Keratinocyte (primary cell): ENCODE measurements around the gene TUBA1A. TPM values are rescaled to one million over a fixed set of nuclear protein-coding genes. Genes with fewer than 3 reads are reported as not detected.
"Not testable (repeated sequence)": the region's sequence is repeated elsewhere in the genome, so short reads cannot be mapped to it uniquely, and the experiment has no call there.

Source experiments
- DNase-seq: peaks from one replicate; pipeline ENCODE4 v3.0.0-alpha.2; 2011; ENCODE audit warnings: low read depth, missing footprints, low spot score
- FAIRE-seq: peaks from 2 replicates; lab custom pipeline; 2011; peaks lifted over from hg19 to GRCh38; lab: Jason Lieb, UNC
- H2AFZ ChIP-seq: 2 replicates; pipeline ENCODE4 v1.6.0; 2012; ENCODE audit warnings: low read length, control low read depth, inconsistent platforms; ENCODE audit not compliant: control insufficient read depth
- H3K27ac ChIP-seq: 2 replicates; pipeline ENCODE4 v1.5.1; 2011; ENCODE audit warnings: low read length; ENCODE audit not compliant: control insufficient read depth, insufficient read depth
- H3K27me3 ChIP-seq: 3 replicates; pipeline ENCODE4 v1.6.0; 2011; ENCODE audit warnings: low read length; ENCODE audit not compliant: control insufficient read depth, insufficient read depth; ENCODE audit errors: extremely low read depth
- H3K36me3 ChIP-seq, 2 experiments: 2 replicates in 1 of 2; 3 replicates in 1 of 2; pipeline ENCODE4 v1.5.1; 2011; ENCODE audit warnings: low read length in 2 of 2, mild to moderate bottlenecking in 1 of 2; ENCODE audit not compliant: control insufficient read depth in 2 of 2, insufficient read depth in 2 of 2; ENCODE audit errors: extremely low read depth in 1 of 2
- H3K4me1 ChIP-seq: 3 replicates; pipeline ENCODE4 v1.5.1; 2011; ENCODE audit warnings: low read length; ENCODE audit not compliant: control insufficient read depth, insufficient read depth; ENCODE audit errors: extremely low read depth
- H3K4me2 ChIP-seq: 3 replicates; pipeline ENCODE4 v1.6.0; 2011; ENCODE audit warnings: low read depth, low read length; ENCODE audit not compliant: control insufficient read depth, insufficient read depth; ENCODE audit errors: extremely low read depth
- H3K4me3 ChIP-seq, 3 experiments: fragments of 200-600 bp in 1 of 3; sonication (generic) in 1 of 3; 2 replicates in 2 of 3; 3 replicates in 1 of 3; pipeline ENCODE4 v1.5.1; 2011 to 2016; ENCODE audit warnings: low read length in 3 of 3, mild to moderate bottlenecking in 3 of 3, control low read depth in 2 of 3, inconsistent platforms in 1 of 3, low read depth in 1 of 3, mixed read lengths in 1 of 3, mixed run types in 1 of 3, moderate library complexity in 1 of 3; ENCODE audit not compliant: control insufficient read depth in 2 of 3, insufficient read depth in 2 of 3; ENCODE audit errors: extremely low read depth in 1 of 3
- H3K79me2 ChIP-seq: 2 replicates; pipeline ENCODE4 v1.6.0; 2012; ENCODE audit warnings: low read length; ENCODE audit not compliant: control insufficient read depth, insufficient read depth
- H3K9ac ChIP-seq: 3 replicates; pipeline ENCODE4 v1.6.0; 2011; ENCODE audit warnings: low read length; ENCODE audit not compliant: control insufficient read depth, insufficient read depth; ENCODE audit errors: extremely low read depth
- H3K9me1 ChIP-seq: 3 replicates; pipeline ENCODE4 v1.6.0; 2011; ENCODE audit warnings: low read length; ENCODE audit not compliant: control insufficient read depth, insufficient read depth; ENCODE audit errors: extremely low read depth
- H3K9me3 ChIP-seq: 2 replicates; pipeline ENCODE4 v1.5.1; 2012; ENCODE audit warnings: low read depth, low read length; ENCODE audit not compliant: control insufficient read depth
- H4K20me1 ChIP-seq: 3 replicates; pipeline ENCODE4 v1.6.0; 2011; ENCODE audit warnings: low read length; ENCODE audit not compliant: control insufficient read depth, insufficient read depth; ENCODE audit errors: extremely low read depth
- EZH2 ChIP-seq: IDR thresholded peaks from one replicate; pipeline ENCODE4 v1.6.1; 2012; ENCODE audit warnings: inconsistent platforms, mild to moderate bottlenecking, low read length, moderate library complexity
- dilution Hi-C: fragments of 300-500 bp; cut with MboI; formaldehyde crosslinking; loops from one replicate; pipeline ENCODE4 v1.7.0; 2020; ENCODE audit warnings: low sequenced_read_pairs; ENCODE audit not compliant: extremely low pct_ligation_motif_present
- polyA plus RNA-seq, 5 experiments: library from polyadenylated mRNA; depleted of rRNA in 3 of 5; stranded (reverse) in 3 of 5; stranded (forward) in 1 of 5; unstranded in 1 of 5; fragments of >200 nt; gene quantifications; 1 replicate in 1 of 5; 2 replicates in 3 of 5; 3 replicates in 1 of 5; pipeline versions ENCODE4 v1.2.1 to v1.2.3, GENCODE V29; 2011 to 2012; ENCODE audit warnings: missing spikeins in 2 of 5, low read depth in 1 of 5, low replicate concordance in 1 of 5
- TF ChIP-seq, protein P1 (sequence below), 3 experiments: IDR thresholded peaks in 1 of 3; conservative IDR thresholded peaks in 1 of 3; optimal IDR thresholded peaks in 1 of 3; 2 replicates in 2 of 3; 3 replicates in 1 of 3; pipeline versions ENCODE3 to v1.5.1; 2011; ENCODE audit warnings: low read length in 3 of 3, mild to moderate bottlenecking in 3 of 3, moderate library complexity in 2 of 3, control low read depth in 1 of 3, inconsistent platforms in 1 of 3; ENCODE audit not compliant: insufficient read depth in 2 of 3; ENCODE audit errors: extremely low read depth in 1 of 3

Gene TUBA1A
- polyA plus RNA-seq, 1 donor (not counting 4 experiments of a cell fraction or from before 2014, with no cell fraction given): 288 TPM

DNA sequence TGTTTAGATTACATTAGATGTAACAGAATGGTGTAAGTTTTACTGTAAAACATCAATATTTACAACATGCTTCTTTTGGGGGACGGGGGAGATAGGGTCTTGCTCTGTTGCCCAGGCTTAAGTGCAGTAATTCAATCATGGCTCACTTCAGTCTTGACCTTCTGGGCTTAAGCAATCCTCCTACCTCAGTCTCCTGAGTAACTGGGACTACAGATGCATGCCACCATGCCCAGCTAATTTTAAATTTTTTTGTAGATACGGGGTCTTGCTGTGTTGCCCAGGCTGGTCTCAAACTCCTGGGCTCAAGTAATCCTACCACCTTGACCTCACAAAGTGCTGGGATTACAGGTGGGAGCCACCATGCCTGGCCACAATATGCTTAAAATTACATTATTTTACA is 23.8 kb downstream of the TUBA1A start:
- no peak overlapping the region for H3K27ac ChIP-seq
- no peak overlapping the region for H3K4me2 ChIP-seq
- no peak for FAIRE-seq
- dilution Hi-C loops: no loop called here
- no peaks in the 10 kb centered on the region for H3K9me3 ChIP-seq
- no peak overlapping the region for H3K4me3 ChIP-seq
- no peaks in the 10 kb centered on the region for H3K36me3 ChIP-seq
- no peaks in the 10 kb centered on the region for H3K79me2 ChIP-seq
- TF ChIP-seq, protein P1, sequence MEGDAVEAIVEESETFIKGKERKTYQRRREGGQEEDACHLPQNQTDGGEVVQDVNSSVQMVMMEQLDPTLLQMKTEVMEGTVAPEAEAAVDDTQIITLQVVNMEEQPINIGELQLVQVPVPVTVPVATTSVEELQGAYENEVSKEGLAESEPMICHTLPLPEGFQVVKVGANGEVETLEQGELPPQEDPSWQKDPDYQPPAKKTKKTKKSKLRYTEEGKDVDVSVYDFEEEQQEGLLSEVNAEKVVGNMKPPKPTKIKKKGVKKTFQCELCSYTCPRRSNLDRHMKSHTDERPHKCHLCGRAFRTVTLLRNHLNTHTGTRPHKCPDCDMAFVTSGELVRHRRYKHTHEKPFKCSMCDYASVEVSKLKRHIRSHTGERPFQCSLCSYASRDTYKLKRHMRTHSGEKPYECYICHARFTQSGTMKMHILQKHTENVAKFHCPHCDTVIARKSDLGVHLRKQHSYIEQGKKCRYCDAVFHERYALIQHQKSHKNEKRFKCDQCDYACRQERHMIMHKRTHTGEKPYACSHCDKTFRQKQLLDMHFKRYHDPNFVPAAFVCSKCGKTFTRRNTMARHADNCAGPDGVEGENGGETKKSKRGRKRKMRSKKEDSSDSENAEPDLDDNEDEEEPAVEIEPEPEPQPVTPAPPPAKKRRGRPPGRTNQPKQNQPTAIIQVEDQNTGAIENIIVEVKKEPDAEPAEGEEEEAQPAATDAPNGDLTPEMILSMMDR (optimal IDR thresholded peaks at IDR 0.05 in 1 of 3, IDR thresholded peaks at IDR 0.05 in 1 of 3, conservative IDR thresholded peaks at IDR 0.05 in 1 of 3; ENCODE audit: extremely low read depth in 1 of 3, insufficient read depth in 2 of 3, low read length in 3 of 3): no peak
- no peak for TF ChIP-seq EZH2
- H3K4me1 ChIP-seq: no peaks in the 10 kb centered on the region
- H3K27me3 ChIP-seq: no peaks in the 10 kb centered on the region
- no peak overlapping the region for H3K9ac ChIP-seq
- no peaks in the 10 kb centered on the region for H4K20me1 ChIP-seq
- H3K9me1 ChIP-seq: no peaks in the 10 kb centered on the region
- no peak overlapping the region for H2AFZ ChIP-seq
- DNase-seq: no peak

DNA sequence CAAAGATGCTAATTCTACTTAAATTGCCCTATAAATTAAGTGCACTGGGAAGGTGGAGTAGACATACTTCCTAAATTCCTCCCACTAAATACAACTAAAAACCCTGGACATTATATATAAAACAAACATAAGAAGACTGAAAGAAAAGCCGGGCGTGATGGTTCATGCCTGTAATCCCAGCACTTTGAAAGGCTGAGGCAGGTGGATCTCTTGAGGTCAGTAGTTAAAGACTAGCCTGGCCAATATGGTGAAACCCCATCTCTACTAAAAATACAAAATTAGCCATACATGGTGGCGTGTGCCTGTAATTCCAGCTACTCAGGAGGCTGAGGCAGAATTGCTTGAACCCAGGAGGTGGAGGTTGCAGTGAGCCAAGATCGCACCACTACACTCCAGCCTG is 27.0 kb downstream of the TUBA1A start:
- H3K9ac ChIP-seq, H3K4me1 ChIP-seq, H3K4me2 ChIP-seq, H2AFZ ChIP-seq, FAIRE-seq, H3K27ac ChIP-seq, H3K4me3 ChIP-seq, H3K79me2 ChIP-seq, dilution Hi-C loops, H4K20me1 ChIP-seq, H3K36me3 ChIP-seq, H3K9me3 ChIP-seq, DNase-seq, H3K27me3 ChIP-seq, H3K9me1 ChIP-seq: not testable (repeated sequence)

DNA sequence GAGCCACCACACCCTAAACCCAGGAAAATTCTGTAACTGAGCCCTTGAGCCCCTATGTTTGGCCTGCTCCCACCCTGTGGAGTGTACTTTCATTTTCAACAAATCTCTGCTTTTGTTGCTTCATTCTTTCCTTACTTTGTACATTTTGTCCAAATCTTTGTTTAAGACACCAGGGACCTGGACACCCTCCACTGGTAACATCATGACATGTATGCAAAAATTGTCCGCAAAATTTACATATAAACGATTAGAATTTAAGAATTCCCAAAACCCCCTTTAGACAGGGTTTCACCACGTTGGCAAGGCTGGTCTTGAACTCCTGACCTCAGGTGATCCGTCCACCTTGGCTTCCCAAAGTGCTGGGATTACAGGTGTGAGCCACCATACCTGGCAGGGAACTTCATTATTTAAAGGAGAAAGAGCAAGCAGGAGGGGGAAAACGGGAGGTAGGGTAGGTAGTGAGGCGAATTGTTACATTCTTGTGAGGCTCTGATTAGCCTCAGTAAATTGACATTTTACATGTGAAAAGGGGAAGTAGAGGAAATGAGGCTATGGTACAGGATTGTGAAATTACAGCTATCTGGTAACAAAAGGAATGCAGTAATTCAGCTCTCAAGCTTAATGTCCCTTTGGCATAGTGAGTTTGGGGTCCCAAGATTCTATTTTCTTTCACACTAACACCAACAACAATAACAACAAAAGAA is 27.6 kb downstream of the TUBA1A start:
- H3K4me1 ChIP-seq: no peaks in the 10 kb centered on the region
- no peaks in the 10 kb centered on the region for H3K9me1 ChIP-seq
- no peak overlapping the region for H3K4me2 ChIP-seq
- dilution Hi-C loops: no loop called here
- no peak for DNase-seq
- no peak overlapping the region for H2AFZ ChIP-seq
- no peak for TF ChIP-seq EZH2
- TF ChIP-seq, protein P1 (optimal IDR thresholded peaks at IDR 0.05 in 1 of 3, IDR thresholded peaks at IDR 0.05 in 1 of 3, conservative IDR thresholded peaks at IDR 0.05 in 1 of 3; ENCODE audit: extremely low read depth in 1 of 3, insufficient read depth in 2 of 3, low read length in 3 of 3): no peak
- no peaks in the 10 kb centered on the region for H3K9me3 ChIP-seq
- H3K36me3 ChIP-seq: no peaks in the 10 kb centered on the region
- no peak overlapping the region for H3K4me3 ChIP-seq
- FAIRE-seq: no peak
- no peaks in the 10 kb centered on the region for H3K79me2 ChIP-seq
- no peaks in the 10 kb centered on the region for H4K20me1 ChIP-seq
- no peak overlapping the region for H3K27ac ChIP-seq
- H3K9ac ChIP-seq: no peak overlapping the region
- no peaks in the 10 kb centered on the region for H3K27me3 ChIP-seq
